GM18508 (cell line): ENCODE measurements around the gene MOB3B.

Experiments
- ATAC-seq: cut with Tn5 transposase; IDR thresholded peaks from one replicate; pipeline ENCODE4 v1.9.1; 2021; ENCODE audit warnings: moderate number of reproducible peaks; ENCODE audit not compliant: insufficient read depth, unreplicated experiment

The MOB3B gene

GRCh38 chr9:27377811-27378456 lies 151.7 kb downstream of the MOB3B start:
- ATAC-seq: peak; percentile 85

GRCh38 chr9:27377147-27377807 lies 152.3 kb downstream of the MOB3B start:
- no peak for ATAC-seq

- no peak for ATAC-seq
These were observed 155.8 kb downstream of the MOB3B start for GRCh38 chr9:27373851-27374250.

- no peak for ATAC-seq
These were observed 157.0 kb downstream of the MOB3B start for GRCh38 chr9:27372615-27373014.

- ATAC-seq: no peak
These were observed 158.2 kb downstream of the MOB3B start for GRCh38 chr9:27371382-27371781.

- no peak for ATAC-seq
These were observed 160.0 kb downstream of the MOB3B start for GRCh38 chr9:27369591-27369990.

GRCh38 chr9:27368316-27368985 lies 161.2 kb downstream of the MOB3B start:
- ATAC-seq: no peak

GRCh38 chr9:27367921-27368315 lies 161.7 kb downstream of the MOB3B start:
- no peak for ATAC-seq

GRCh38 chr9:27367175-27367798 lies 162.3 kb downstream of the MOB3B start:
- peak; percentile 64 for ATAC-seq

- peak; percentile 87 for ATAC-seq
These were observed 163.8 kb downstream of the MOB3B start for GRCh38 chr9:27365707-27366376.

GRCh38 chr9:27362447-27363210 lies 167.0 kb downstream of the MOB3B start:
- ATAC-seq: no peak

GRCh38 chr9:27361492-27361891 lies 168.1 kb downstream of the MOB3B start:
- ATAC-seq: no peak

GRCh38 chr9:27359763-27360162 lies 169.9 kb downstream of the MOB3B start:
- no peak for ATAC-seq

- ATAC-seq: no peak
These were observed 171.6 kb downstream of the MOB3B start for GRCh38 chr9:27358007-27358406.

GRCh38 chr9:27356446-27356845 lies 173.2 kb downstream of the MOB3B start:
- ATAC-seq: no peak

- ATAC-seq: no peak
These were observed 174.4 kb downstream of the MOB3B start for GRCh38 chr9:27355166-27355565.

- ATAC-seq: peak; percentile 79
These were observed 176.0 kb downstream of the MOB3B start for GRCh38 chr9:27353474-27354229.

- ATAC-seq: no peak
These were observed 176.5 kb downstream of the MOB3B start for GRCh38 chr9:27353166-27353473.

GRCh38 chr9:27352457-27353165 lies 177.0 kb downstream of the MOB3B start:
- ATAC-seq: no peak
